Peyer's patch (tissue), 4 donors: ENCODE measurements around the gene HDAC9.

ENCODE experiments used
- CTCF ChIP-seq, 6 experiments: fragments of 450-650 bp in 4 of 6; fragments of 200-600 bp in 2 of 6; sonication (generic) in 1 of 6; IDR thresholded peaks; one replicate each; pipeline ENCODE4 v1.5.1; 2017 to 2019; ENCODE audit warnings: antibody characterized with exemption in 6 of 6, mild to moderate bottlenecking in 3 of 6, moderate library complexity in 1 of 6
- POLR2A ChIP-seq, 2 donors: fragments of 450-650 bp; IDR thresholded peaks; one replicate each; pipeline ENCODE4 v1.5.1; 2017; ENCODE audit warnings: antibody characterized with exemption in 2 of 2, mild to moderate bottlenecking in 2 of 2, moderate library complexity in 2 of 2

DNA sequence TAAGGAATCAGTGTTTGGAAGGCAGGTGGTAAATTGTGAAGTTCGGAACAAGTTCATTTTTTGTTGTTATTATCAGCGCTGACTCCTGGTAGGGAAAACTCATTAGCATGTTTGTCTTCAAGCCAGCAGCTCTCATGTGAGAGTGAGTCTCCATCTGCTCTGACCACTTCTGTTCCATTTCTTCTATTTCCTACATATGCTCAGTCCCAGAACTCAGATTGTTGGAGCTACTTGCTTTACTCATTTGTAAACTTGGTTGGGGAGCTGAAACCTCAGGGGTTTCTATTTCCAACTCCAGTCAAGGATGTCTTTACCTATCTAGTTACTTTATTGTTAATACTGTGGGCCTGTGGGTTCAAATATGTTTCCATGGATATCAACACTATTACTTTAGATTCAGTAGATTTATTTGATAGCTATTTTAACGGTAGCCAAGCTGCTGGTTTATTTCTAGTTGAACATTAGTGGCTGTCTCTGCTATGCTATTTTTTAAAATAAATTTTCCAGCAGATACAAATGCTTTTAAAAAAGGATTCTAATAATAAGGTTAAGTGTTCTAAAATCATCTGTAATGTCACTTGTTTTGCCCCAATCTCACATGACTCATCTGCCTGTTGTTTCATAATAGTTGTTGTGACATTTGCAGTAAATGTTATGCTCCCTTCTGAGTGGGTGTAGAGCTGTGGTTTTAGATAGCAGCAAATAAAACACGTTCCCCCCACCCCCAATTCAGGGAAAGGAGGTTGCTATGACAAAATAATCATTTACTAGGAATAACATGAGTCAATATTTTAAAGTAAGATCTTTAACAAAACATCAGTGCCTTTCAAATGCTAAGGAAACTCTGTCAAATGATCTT, 143.3 kb downstream of the HDAC9 start:
- TF ChIP-seq CTCF (IDR thresholded peaks at IDR 0.05): no peak
- no peak for TF ChIP-seq POLR2A (IDR thresholded peaks at IDR 0.05)
